ENCODE measurements around the gene EFCC1.

DNA sequence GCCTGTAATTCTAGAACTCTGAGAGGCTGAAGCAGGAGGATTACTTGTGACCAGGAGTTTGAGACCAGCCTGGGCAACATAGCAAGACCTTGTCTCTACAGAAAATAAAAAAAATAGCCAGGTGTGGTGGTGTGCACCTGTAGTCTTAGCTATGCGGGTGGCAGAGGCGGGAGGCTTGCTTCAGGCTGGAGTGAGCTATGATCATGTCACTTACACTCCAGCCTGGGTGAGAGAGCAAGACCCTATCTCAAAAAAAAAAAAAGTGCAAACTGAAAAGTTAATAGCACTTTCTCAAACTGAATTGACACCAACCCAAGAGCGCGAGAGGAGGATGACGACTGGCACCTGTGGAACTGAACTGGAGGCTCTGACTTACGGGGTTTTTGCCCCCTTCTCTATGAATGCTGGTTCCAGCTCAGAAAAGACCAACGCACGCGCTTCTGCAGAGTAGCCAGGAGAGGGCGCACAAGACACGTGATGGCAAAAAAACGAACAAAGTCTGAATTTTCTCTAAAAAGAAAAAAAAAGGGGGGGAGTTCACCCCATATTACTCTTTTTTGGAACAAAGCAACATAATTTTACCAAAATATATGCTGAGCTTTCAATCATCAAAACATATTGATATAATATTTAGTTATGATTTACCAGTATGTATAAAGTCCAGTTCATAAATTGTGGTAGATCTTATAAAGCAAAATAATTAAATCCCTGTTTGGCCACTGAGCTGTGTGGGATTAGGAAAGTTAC lies 30.9 kb upstream of the EFCC1 start:
- TF ChIP-seq, protein P1, sequence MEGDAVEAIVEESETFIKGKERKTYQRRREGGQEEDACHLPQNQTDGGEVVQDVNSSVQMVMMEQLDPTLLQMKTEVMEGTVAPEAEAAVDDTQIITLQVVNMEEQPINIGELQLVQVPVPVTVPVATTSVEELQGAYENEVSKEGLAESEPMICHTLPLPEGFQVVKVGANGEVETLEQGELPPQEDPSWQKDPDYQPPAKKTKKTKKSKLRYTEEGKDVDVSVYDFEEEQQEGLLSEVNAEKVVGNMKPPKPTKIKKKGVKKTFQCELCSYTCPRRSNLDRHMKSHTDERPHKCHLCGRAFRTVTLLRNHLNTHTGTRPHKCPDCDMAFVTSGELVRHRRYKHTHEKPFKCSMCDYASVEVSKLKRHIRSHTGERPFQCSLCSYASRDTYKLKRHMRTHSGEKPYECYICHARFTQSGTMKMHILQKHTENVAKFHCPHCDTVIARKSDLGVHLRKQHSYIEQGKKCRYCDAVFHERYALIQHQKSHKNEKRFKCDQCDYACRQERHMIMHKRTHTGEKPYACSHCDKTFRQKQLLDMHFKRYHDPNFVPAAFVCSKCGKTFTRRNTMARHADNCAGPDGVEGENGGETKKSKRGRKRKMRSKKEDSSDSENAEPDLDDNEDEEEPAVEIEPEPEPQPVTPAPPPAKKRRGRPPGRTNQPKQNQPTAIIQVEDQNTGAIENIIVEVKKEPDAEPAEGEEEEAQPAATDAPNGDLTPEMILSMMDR (IDR thresholded peaks at IDR 0.05; ENCODE audit: insufficient read depth, low read length, poor library complexity, severe bottlenecking): peak; percentile 91
- no peak for TF ChIP-seq EZH2phosphoT487 (conservative IDR thresholded peaks at IDR 0.05; ENCODE audit: low read length)
